Fibroblast of gingiva (primary cell): ENCODE data around the gene NUTM2A.
"Not testable (repeated sequence)": the region's sequence is repeated elsewhere in the genome, so short reads cannot be mapped to it uniquely, and the experiment has no call there.

Experiments
- DNase-seq: peaks from one replicate; pipeline ENCODE4 v3.0.0-alpha.2; 2011; ENCODE audit warnings: low read depth

The NUTM2A gene

DNA sequence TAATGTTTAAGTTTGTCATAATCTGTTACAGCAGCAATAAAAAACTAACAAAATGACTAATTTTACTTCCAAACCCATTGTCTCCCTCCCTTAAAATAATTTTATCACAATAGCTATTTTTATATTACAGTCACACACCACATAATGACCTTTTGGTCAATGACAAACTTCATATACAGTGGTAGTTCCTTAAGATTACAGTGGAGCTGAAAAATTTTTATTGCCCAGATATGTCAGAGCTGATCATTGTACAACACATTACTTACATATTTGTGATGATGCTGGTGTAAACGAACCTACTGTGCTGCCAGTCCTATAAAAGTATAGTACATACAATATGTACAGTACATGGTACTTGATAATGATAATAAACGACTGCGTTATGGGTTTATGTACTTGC, 22.1 kb downstream of the NUTM2A start:
- not testable (repeated sequence) for DNase-seq

DNA sequence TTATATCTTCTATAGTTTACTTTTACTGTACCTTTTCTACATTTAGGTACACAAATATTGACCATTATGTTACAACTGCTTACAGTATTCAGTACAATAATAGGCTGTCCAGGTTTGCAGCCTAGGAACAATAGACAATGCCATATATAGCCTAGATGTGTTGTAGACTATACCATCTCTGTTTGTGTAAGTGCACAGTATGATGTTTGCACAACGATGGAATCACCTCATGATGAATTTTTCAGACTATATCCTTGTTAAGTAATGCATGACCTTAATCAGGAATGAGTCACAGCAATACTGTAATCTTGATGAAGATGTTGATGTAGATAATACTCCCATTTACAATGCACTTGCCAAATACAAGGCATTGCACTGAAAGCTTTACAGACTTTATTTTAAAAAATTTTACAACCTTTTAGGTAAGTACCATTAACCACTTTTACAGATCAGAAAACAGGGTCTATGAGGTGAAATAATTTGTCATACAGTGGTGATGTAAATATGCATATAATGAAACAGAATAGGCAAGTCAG, 23.6 kb downstream of the NUTM2A start:
- not testable (repeated sequence) for DNase-seq

DNA sequence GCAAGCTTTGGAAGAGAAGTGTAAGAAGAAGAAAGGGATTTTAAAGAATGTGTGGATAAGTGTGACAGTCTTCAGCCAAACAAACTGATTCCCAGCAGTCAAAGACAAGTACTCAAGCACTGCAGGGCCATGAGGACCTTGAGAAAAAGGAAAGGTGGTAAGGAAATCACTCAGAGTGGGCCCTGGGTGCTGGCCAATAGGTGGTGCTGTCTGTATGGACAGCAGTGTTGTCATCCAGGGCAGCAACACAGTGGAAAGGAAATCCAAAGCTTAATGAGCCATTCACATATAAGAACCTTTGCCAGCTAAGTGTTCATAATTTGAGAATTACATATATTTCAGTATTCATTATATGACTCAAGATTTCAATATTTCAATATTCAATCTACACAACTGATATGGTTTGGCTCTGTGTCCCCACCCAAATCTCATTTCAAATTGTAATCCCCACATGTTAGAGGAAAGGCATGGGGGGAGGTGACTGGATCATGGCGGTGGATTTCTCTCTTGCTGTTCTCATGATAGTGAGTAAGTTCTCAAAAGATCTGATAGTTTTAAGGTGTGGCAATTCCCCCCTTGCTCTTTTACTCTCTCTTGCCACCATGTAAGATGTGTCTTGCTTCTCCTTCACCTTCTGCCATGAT, 55.6 kb downstream of the NUTM2A start:
- not testable (repeated sequence) for DNase-seq
